ENCODE results near the gene TMEM176B.

Gene TMEM176B

DNA sequence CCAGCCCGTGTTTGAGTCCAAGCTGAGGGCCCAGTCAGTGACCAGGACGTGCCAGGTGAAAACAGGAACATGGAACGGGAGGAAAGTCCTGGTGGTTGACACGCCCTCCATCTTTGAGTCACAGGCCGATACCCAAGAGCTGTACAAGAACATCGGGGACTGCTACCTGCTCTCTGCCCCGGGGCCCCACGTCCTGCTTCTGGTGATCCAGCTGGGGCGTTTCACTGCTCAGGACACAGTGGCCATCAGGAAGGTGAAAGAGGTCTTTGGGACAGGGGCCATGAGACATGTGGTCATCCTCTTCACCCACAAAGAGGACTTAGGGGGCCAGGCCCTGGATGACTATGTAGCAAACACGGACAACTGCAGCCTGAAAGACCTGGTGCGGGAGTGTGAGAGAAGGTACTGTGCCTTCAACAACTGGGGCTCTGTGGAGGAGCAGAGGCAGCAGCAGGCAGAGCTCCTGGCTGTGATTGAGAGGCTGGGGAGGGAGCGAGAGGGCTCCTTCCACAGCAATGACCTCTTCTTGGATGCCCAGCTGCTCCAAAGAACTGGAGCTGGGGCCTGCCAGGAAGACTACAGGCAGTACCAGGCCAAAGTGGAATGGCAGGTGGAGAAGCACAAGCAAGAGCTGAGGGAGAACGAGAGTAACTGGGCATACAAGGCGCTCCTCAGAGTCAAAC is 57.7 kb downstream of the TMEM176B start:
- TF ChIP-seq, protein P1, sequence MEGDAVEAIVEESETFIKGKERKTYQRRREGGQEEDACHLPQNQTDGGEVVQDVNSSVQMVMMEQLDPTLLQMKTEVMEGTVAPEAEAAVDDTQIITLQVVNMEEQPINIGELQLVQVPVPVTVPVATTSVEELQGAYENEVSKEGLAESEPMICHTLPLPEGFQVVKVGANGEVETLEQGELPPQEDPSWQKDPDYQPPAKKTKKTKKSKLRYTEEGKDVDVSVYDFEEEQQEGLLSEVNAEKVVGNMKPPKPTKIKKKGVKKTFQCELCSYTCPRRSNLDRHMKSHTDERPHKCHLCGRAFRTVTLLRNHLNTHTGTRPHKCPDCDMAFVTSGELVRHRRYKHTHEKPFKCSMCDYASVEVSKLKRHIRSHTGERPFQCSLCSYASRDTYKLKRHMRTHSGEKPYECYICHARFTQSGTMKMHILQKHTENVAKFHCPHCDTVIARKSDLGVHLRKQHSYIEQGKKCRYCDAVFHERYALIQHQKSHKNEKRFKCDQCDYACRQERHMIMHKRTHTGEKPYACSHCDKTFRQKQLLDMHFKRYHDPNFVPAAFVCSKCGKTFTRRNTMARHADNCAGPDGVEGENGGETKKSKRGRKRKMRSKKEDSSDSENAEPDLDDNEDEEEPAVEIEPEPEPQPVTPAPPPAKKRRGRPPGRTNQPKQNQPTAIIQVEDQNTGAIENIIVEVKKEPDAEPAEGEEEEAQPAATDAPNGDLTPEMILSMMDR (IDR thresholded peaks at IDR 0.05) = no peak
- no peak for DNase-seq
- Mint-ChIP-seq H3K4me1 (peaks cover 29% of the 10 kb centered on the region), H3K27ac (no peak overlapping the region), H3K27me3 (ENCODE audit: low read depth, poor library complexity) (peaks cover 14% of the 10 kb centered on the region), H3K4me3 (no peak overlapping the region), H3K9me3 (peaks cover 14% of the 10 kb centered on the region), H3K36me3 (ENCODE audit: low read depth) (no peaks in the 10 kb centered on the region)

Data from nephron progenitor cell (in vitro differentiated cells).